Naive thymus-derived CD8-positive, alpha-beta T cell (primary cell): Measurements from ENCODE around the gene PLVAP. TPM values are rescaled to one million over a fixed set of nuclear protein-coding genes. Genes with fewer than 3 reads are reported as not detected.

ENCODE experiments used
- polyA plus RNA-seq, 3 donors: library from polyadenylated mRNA; unstranded; fragments of 300-500 nt; fragmentation: Illumina TruSeq; gene quantifications; one replicate each; pipeline ENCODE4 v1.2.3, GENCODE V29; 2021
- total RNA-seq, 8 experiments: library from RNA in 2 of 8; stranded (reverse) in 2 of 8; gene quantifications; one replicate each; pipeline ENCODE4 v1.2.3 and lab custom pipeline; 2021 to 2026

Gene PLVAP
- total and polyA plus RNA-seq, 5 experiments from 2014 or later = not detected

Other genes with a start within 250 kb of the PLVAP start
- 10 to 100 TPM; 49.7 to 56.7 TPM for gene USE1, start 162.0 kb downstream of the PLVAP start, total RNA-seq
- 10 to 100 TPM; 50.4 to 69.0 (median 57.0) TPM for gene USE1, start 162.0 kb downstream of the PLVAP start, polyA plus RNA-seq
- 10 to 100 TPM; 38.9 to 42.3 TPM for gene OCEL1, start 151.1 kb downstream of the PLVAP start, total RNA-seq
- 10 to 100 TPM; 21.9 to 52.4 (median 40.1) TPM for gene OCEL1, start 151.1 kb downstream of the PLVAP start, polyA plus RNA-seq
- 1 to 10 TPM; 1.1 to 1.6 TPM for gene NR2F6, start 131.4 kb downstream of the PLVAP start, total RNA-seq
- 1 to 10 TPM in 2 of 3 donors, under 1 TPM in 1; 0.93 to 1.5 (median 1.3) TPM for gene NR2F6, start 131.4 kb downstream of the PLVAP start, polyA plus RNA-seq
- not detected for gene USHBP1, start 112.6 kb downstream of the PLVAP start, total RNA-seq
- not detected for gene USHBP1, start 112.6 kb downstream of the PLVAP start, polyA plus RNA-seq
- 100 to 1,000 TPM; 104 to 105 TPM for gene BABAM1, start 109.9 kb downstream of the PLVAP start, total RNA-seq
- 100 to 1,000 TPM; 102 to 106 (median 106) TPM for gene BABAM1, start 109.9 kb downstream of the PLVAP start, polyA plus RNA-seq
- gene ANKLE1, start 95.4 kb downstream of the PLVAP start, total RNA-seq = 1 to 10 TPM; 2.1 to 3.4 TPM
- 1 to 10 TPM in 2 of 3 donors, under 1 TPM in 1; 0.05 to 1.4 (median 1.0) TPM for gene ANKLE1, start 95.4 kb downstream of the PLVAP start, polyA plus RNA-seq
- 10 to 100 TPM; 10.4 TPM for gene ABHD8, start 73.9 kb downstream of the PLVAP start, total RNA-seq
- 1 to 10 TPM; 6.4 to 9.2 (median 9.0) TPM for gene ABHD8, start 73.9 kb downstream of the PLVAP start, polyA plus RNA-seq
- 10 to 100 TPM; 69.3 to 71.1 TPM for gene MRPL34, start 71.5 kb downstream of the PLVAP start, total RNA-seq
- 100 to 1,000 TPM; 216 to 221 (median 221) TPM for gene MRPL34, start 71.5 kb downstream of the PLVAP start, polyA plus RNA-seq
- gene DDA1, start 67.8 kb downstream of the PLVAP start, total RNA-seq = 10 to 100 TPM; 31.2 to 32.2 TPM
- gene DDA1, start 67.8 kb downstream of the PLVAP start, polyA plus RNA-seq = 10 to 100 TPM; 23.7 to 32.6 (median 23.9) TPM
- 10 to 100 TPM; 15.7 to 18.4 TPM for gene ANO8, start 42.5 kb downstream of the PLVAP start, total RNA-seq
- under 1 TPM; 0.08 to 0.29 (median 0.20) TPM for gene ANO8, start 42.5 kb downstream of the PLVAP start, polyA plus RNA-seq
- gene GTPBP3, start 39.8 kb downstream of the PLVAP start, total RNA-seq = 10 to 100 TPM; 51.4 to 55.6 TPM
- 10 to 100 TPM in 2 of 3 donors, 1 to 10 TPM in 1; 6.6 to 13.6 (median 10.3) TPM for gene GTPBP3, start 39.8 kb downstream of the PLVAP start, polyA plus RNA-seq
- gene CCDC194, start 16.9 kb upstream of the PLVAP start, total RNA-seq = 1 to 10 TPM; 2.4 to 3.4 TPM
- gene CCDC194, start 16.9 kb upstream of the PLVAP start, polyA plus RNA-seq = not detected
- 10 to 100 TPM; 41.8 to 45.0 TPM for gene BST2, start 28.3 kb upstream of the PLVAP start, total RNA-seq
- 100 to 1,000 TPM; 132 to 178 (median 144) TPM for gene BST2, start 28.3 kb upstream of the PLVAP start, polyA plus RNA-seq
- gene MVB12A, start 42.7 kb upstream of the PLVAP start, total RNA-seq = 10 to 100 TPM; 28.1 to 30.0 TPM
- gene MVB12A, start 42.7 kb upstream of the PLVAP start, polyA plus RNA-seq = 10 to 100 TPM; 24.3 to 34.6 (median 31.0) TPM
- gene TMEM221, start 71.3 kb upstream of the PLVAP start, total RNA-seq = not detected
- gene TMEM221, start 71.3 kb upstream of the PLVAP start, polyA plus RNA-seq = under 1 TPM in 1 of 3 donors, not detected in 2; 0.13 TPM
- not detected for gene NXNL1, start 83.6 kb upstream of the PLVAP start, total RNA-seq
- not detected for gene NXNL1, start 83.6 kb upstream of the PLVAP start, polyA plus RNA-seq
- 10 to 100 TPM in 1 of 2 experiments, 1 to 10 TPM in 1; 9.4 to 10.9 TPM for gene SLC27A1, start 93.2 kb upstream of the PLVAP start, total RNA-seq
- 10 to 100 TPM; 12.5 to 14.6 (median 13.8) TPM for gene SLC27A1, start 93.2 kb upstream of the PLVAP start, polyA plus RNA-seq
- 10 to 100 TPM; 78.8 to 82.6 TPM for gene PGLS, start 134.3 kb upstream of the PLVAP start, total RNA-seq
- 10 to 100 TPM; 68.9 to 73.4 (median 73.0) TPM for gene PGLS, start 134.3 kb upstream of the PLVAP start, polyA plus RNA-seq
- 10 to 100 TPM; 63.8 to 64.6 TPM for gene COLGALT1, start 178.3 kb upstream of the PLVAP start, total RNA-seq
- 10 to 100 TPM; 15.6 to 25.8 (median 17.1) TPM for gene COLGALT1, start 178.3 kb upstream of the PLVAP start, polyA plus RNA-seq